NCI-H2171 treated with DMSO at 0.1 percent for 48 hours (cell line): ENCODE results near the gene ZNF496.
"Not testable (repeated sequence)": the region's sequence is repeated elsewhere in the genome, so short reads cannot be mapped to it uniquely, and the experiment has no call there.

Experiments used
- DNase-seq: peaks from one replicate; lab custom pipeline; 2025; lab: John Stamatoyannopoulos, UW

The ZNF496 gene

GRCh38 chr1:247293047-247293446 is 38.6 kb downstream of the ZNF496 start:
- DNase-seq, result no peak

GRCh38 chr1:247291833-247292561 is 39.7 kb downstream of the ZNF496 start:
- DNase-seq, result no peak

GRCh38 chr1:247291161-247291560 is 40.5 kb downstream of the ZNF496 start:
- no peak for DNase-seq

GRCh38 chr1:247290576-247290975 is 41.1 kb downstream of the ZNF496 start:
- no peak for DNase-seq

- not testable (repeated sequence) for DNase-seq
Measured at GRCh38 chr1:247289274-247289892, 42.3 kb downstream of the ZNF496 start.

- DNase-seq, result no peak
Measured at GRCh38 chr1:247288341-247288740, 43.3 kb downstream of the ZNF496 start.

- DNase-seq, result no peak
Measured at GRCh38 chr1:247287460-247287859, 44.2 kb downstream of the ZNF496 start.

- DNase-seq, result no peak
Measured at GRCh38 chr1:247286134-247286670, 45.5 kb downstream of the ZNF496 start.

GRCh38 chr1:247281001-247281574 is 50.6 kb downstream of the ZNF496 start:
- no peak for DNase-seq

- DNase-seq, result no peak
Measured at GRCh38 chr1:247277191-247277590, 54.5 kb downstream of the ZNF496 start.

GRCh38 chr1:247274605-247275256 is 56.9 kb downstream of the ZNF496 start:
- DNase-seq, result no peak

- DNase-seq, result no peak
Measured at GRCh38 chr1:247273013-247273412, 58.7 kb downstream of the ZNF496 start.

- no peak for DNase-seq
Measured at GRCh38 chr1:247270003-247270402, 61.7 kb downstream of the ZNF496 start.

GRCh38 chr1:247269133-247269532 is 62.5 kb downstream of the ZNF496 start:
- no peak for DNase-seq

GRCh38 chr1:247268390-247269045 is 63.1 kb downstream of the ZNF496 start:
- DNase-seq, result no peak

- no peak for DNase-seq
Measured at GRCh38 chr1:247266053-247266452, 65.6 kb downstream of the ZNF496 start.

- DNase-seq, result not testable (repeated sequence)
Measured at GRCh38 chr1:247255772-247256171, 75.9 kb downstream of the ZNF496 start, which contains the start of gene VN1R5. Gene VN1R5, plus strand, starts transcription at chr1:247256072.

- DNase-seq, result no peak
Measured at GRCh38 chr1:247247568-247247967, 84.1 kb downstream of the ZNF496 start.
